ENCODE results near the gene INAFM2.
A peak's percentile ranks its signal among the peaks of the same experiment; 100 is the strongest.

Gene INAFM2

GRCh38 chr15:40310001-40310959, 13.2 kb upstream of the INAFM2 start:
- Histone ChIP-seq H3K9ac (ENCODE audit: low read length) (no peak overlapping the region), H3K79me2 (ENCODE audit: insufficient read depth, low read length) (no peaks in the 10 kb centered on the region), H3K9me2 (ENCODE audit: low read depth, low read length) (no peaks in the 10 kb centered on the region), H3K27ac (ENCODE audit: low read depth, low read length, poor library complexity, severe bottlenecking) (no peak overlapping the region), H4K20me1 (ENCODE audit: insufficient read depth, low read length) (no peaks in the 10 kb centered on the region), H3K4me1 (ENCODE audit: insufficient read depth, low read length, severe bottlenecking) (peaks cover 29% of the 10 kb centered on the region), H2AFZ (ENCODE audit: low read length) (no peak overlapping the region), H3K4me3 (ENCODE audit: low read depth, low read length, poor library complexity, severe bottlenecking) (no peak overlapping the region), H3K27me3 (ENCODE audit: insufficient read depth, low read length) (no peaks in the 10 kb centered on the region), H3K4me2 (ENCODE audit: low read length) (no peak overlapping the region), H3K9me3 (ENCODE audit: low read length) (no peaks in the 10 kb centered on the region), H3K36me3 (ENCODE audit: insufficient read depth, low read length) (no peaks in the 10 kb centered on the region), H3F3A (ENCODE audit: insufficient read depth, low read length) (no peaks in the 10 kb centered on the region)
- no peak for TF ChIP-seq EZH2 (IDR thresholded peaks at IDR 0.05; ENCODE audit: borderline replicate concordance, low read length)
- TF ChIP-seq, protein P1, sequence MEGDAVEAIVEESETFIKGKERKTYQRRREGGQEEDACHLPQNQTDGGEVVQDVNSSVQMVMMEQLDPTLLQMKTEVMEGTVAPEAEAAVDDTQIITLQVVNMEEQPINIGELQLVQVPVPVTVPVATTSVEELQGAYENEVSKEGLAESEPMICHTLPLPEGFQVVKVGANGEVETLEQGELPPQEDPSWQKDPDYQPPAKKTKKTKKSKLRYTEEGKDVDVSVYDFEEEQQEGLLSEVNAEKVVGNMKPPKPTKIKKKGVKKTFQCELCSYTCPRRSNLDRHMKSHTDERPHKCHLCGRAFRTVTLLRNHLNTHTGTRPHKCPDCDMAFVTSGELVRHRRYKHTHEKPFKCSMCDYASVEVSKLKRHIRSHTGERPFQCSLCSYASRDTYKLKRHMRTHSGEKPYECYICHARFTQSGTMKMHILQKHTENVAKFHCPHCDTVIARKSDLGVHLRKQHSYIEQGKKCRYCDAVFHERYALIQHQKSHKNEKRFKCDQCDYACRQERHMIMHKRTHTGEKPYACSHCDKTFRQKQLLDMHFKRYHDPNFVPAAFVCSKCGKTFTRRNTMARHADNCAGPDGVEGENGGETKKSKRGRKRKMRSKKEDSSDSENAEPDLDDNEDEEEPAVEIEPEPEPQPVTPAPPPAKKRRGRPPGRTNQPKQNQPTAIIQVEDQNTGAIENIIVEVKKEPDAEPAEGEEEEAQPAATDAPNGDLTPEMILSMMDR (IDR thresholded peaks at IDR 0.05; ENCODE audit: low read length): peak; percentile 89

DNA sequence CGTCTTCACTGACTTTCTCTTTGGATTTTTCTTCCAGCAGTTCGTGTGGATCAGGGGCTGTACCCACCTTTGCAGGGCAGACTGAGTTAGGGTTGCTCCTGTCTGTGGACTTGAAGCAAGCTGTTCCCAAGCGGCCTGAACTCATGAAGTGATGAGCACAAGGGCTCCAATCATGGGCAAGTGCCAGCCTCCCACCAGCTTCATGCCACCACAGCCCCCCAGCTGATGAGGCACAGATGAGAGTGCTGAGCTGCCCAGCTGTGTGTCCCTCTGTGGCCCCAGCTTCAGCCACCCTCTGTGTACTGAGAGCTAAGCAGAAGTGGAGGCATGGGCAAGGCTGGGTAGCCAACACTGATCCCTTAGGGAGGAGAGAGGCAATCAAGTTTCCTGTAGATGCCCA, 12.5 kb upstream of the INAFM2 start:
- no peak overlapping the region for H3K4me3 ChIP-seq (ENCODE audit: low read depth, low read length, poor library complexity, severe bottlenecking)
- H3K9me2 ChIP-seq (ENCODE audit: low read depth, low read length): no peaks in the 10 kb centered on the region
- TF ChIP-seq EZH2 (IDR thresholded peaks at IDR 0.05; ENCODE audit: borderline replicate concordance, low read length): no peak
- TF ChIP-seq, protein P1 (IDR thresholded peaks at IDR 0.05; ENCODE audit: low read length): no peak
- no peak overlapping the region for H3K27ac ChIP-seq (ENCODE audit: low read depth, low read length, poor library complexity, severe bottlenecking)
- no peaks in the 10 kb centered on the region for H3K9me3 ChIP-seq (ENCODE audit: low read length)
- H3K27me3 ChIP-seq (ENCODE audit: insufficient read depth, low read length): no peaks in the 10 kb centered on the region
- peaks cover 29% of the 10 kb centered on the region for H3K4me1 ChIP-seq (ENCODE audit: insufficient read depth, low read length, severe bottlenecking)
- no peaks in the 10 kb centered on the region for H4K20me1 ChIP-seq (ENCODE audit: insufficient read depth, low read length)
- H3K9ac ChIP-seq (ENCODE audit: low read length): no peak overlapping the region
- no peaks in the 10 kb centered on the region for H3K36me3 ChIP-seq (ENCODE audit: insufficient read depth, low read length)
- H3K79me2 ChIP-seq (ENCODE audit: insufficient read depth, low read length): no peaks in the 10 kb centered on the region
- H2AFZ ChIP-seq (ENCODE audit: low read length): no peak overlapping the region
- H3F3A ChIP-seq (ENCODE audit: insufficient read depth, low read length): no peaks in the 10 kb centered on the region
- no peak overlapping the region for H3K4me2 ChIP-seq (ENCODE audit: low read length)

- no peaks in the 10 kb centered on the region for H4K20me1 ChIP-seq (ENCODE audit: insufficient read depth, low read length)
- no peak overlapping the region for H3K4me3 ChIP-seq (ENCODE audit: low read depth, low read length, poor library complexity, severe bottlenecking)
- no peaks in the 10 kb centered on the region for H3F3A ChIP-seq (ENCODE audit: insufficient read depth, low read length)
- H3K27ac ChIP-seq (ENCODE audit: low read depth, low read length, poor library complexity, severe bottlenecking): no peak overlapping the region
- no peak overlapping the region for H3K9ac ChIP-seq (ENCODE audit: low read length)
- TF ChIP-seq, protein P1 (IDR thresholded peaks at IDR 0.05; ENCODE audit: low read length): no peak
- no peak for TF ChIP-seq EZH2 (IDR thresholded peaks at IDR 0.05; ENCODE audit: borderline replicate concordance, low read length)
- H3K36me3 ChIP-seq (ENCODE audit: insufficient read depth, low read length): no peaks in the 10 kb centered on the region
- no peak overlapping the region for H2AFZ ChIP-seq (ENCODE audit: low read length)
- peaks cover 25% of the 10 kb centered on the region for H3K4me1 ChIP-seq (ENCODE audit: insufficient read depth, low read length, severe bottlenecking)
- H3K27me3 ChIP-seq (ENCODE audit: insufficient read depth, low read length): no peaks in the 10 kb centered on the region
- H3K4me2 ChIP-seq (ENCODE audit: low read length): no peak overlapping the region
- H3K79me2 ChIP-seq (ENCODE audit: insufficient read depth, low read length): no peaks in the 10 kb centered on the region
- no peaks in the 10 kb centered on the region for H3K9me3 ChIP-seq (ENCODE audit: low read length)
- no peaks in the 10 kb centered on the region for H3K9me2 ChIP-seq (ENCODE audit: low read depth, low read length)
Measured at GRCh38 chr15:40312370-40313158, 10.9 kb upstream of the INAFM2 start.

Measured in OCI-LY1 (cell line).